GM12874 (cell line): ENCODE results near the gene CEACAM19.

ENCODE experiments used
- TF ChIP-seq, protein P1 (sequence below): IDR thresholded peaks from 2 replicates; pipeline ENCODE4 v1.5.1; 2011; ENCODE audit warnings: low read depth, mild to moderate bottlenecking, control low read depth, low read length, moderate library complexity; ENCODE audit not compliant: insufficient read depth

CEACAM19 gene

GRCh38 chr19:44634785-44635184 lies 36.5 kb upstream of the CEACAM19 start:
- TF ChIP-seq, protein P1, sequence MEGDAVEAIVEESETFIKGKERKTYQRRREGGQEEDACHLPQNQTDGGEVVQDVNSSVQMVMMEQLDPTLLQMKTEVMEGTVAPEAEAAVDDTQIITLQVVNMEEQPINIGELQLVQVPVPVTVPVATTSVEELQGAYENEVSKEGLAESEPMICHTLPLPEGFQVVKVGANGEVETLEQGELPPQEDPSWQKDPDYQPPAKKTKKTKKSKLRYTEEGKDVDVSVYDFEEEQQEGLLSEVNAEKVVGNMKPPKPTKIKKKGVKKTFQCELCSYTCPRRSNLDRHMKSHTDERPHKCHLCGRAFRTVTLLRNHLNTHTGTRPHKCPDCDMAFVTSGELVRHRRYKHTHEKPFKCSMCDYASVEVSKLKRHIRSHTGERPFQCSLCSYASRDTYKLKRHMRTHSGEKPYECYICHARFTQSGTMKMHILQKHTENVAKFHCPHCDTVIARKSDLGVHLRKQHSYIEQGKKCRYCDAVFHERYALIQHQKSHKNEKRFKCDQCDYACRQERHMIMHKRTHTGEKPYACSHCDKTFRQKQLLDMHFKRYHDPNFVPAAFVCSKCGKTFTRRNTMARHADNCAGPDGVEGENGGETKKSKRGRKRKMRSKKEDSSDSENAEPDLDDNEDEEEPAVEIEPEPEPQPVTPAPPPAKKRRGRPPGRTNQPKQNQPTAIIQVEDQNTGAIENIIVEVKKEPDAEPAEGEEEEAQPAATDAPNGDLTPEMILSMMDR: no peak

- TF ChIP-seq, protein P1: no peak
These were observed 35.5 kb upstream of the CEACAM19 start for GRCh38 chr19:44635581-44636438.

- TF ChIP-seq, protein P1: no peak
These were observed 34.6 kb upstream of the CEACAM19 start for GRCh38 chr19:44636439-44637389.

DNA sequence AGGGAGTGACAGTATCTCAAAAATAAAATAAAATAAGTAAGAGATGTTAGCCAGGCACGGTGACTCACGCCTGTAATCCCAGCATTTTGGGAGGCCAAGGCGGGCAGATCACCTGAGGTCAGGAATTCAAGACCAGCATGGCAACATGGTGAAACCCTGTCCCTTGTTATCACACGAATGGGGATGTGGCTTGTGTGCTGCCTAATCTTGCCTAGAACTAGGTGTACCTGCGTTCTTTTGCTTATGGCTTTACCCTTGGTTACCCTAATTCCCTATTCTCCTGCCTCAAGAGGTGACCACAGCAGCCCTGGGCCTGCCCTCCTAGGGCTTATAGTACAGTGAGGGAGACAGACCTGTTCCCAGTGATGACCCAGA lies 33.9 kb upstream of the CEACAM19 start:
- TF ChIP-seq, protein P1: no peak

DNA sequence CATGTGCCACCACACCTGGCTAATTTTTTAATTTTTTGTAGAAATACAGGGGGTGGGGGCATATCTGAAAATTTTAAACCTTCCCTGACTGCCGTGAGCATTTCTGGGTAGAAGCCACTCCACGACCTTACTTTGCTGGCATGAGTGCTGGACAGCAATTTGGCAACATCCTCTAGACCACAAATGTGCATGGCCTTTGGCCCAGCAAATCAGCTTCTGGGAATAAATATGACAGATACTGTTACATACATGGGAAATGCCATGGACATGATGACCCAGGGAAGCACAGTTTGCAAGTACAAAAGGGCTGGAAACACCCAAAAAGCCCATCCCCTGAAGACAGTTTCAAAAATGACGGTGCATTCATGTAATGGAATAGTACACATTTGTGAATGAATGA lies 30.8 kb upstream of the CEACAM19 start:
- TF ChIP-seq, protein P1: no peak

- TF ChIP-seq, protein P1: no peak
These were observed 29.6 kb upstream of the CEACAM19 start for GRCh38 chr19:44641501-44642265.
